CD8-positive, alpha-beta memory T cell (primary cell): ENCODE results near the gene ASTN2. TPM values are rescaled to one million over a fixed set of nuclear protein-coding genes. Genes with fewer than 3 reads are reported as not detected.

ENCODE experiments used
- CTCF ChIA-PET: fragments of 350-600 bp; sonication (Branson Sonifier 250); formaldehyde crosslinking; loops from one replicate; lab custom pipeline; 2021; ENCODE audit warnings: antibody characterized with exemption; lab: Charles Lee
- POLR2A ChIA-PET: fragments of 350-600 bp; sonication (Branson Sonifier 250); formaldehyde crosslinking; loops from one replicate; lab custom pipeline; 2021; ENCODE audit warnings: antibody characterized with exemption; lab: Charles Lee
- DNase-seq, 5 donors: peaks; one replicate each; pipeline versions ENCODE4 v3.0.0 to v3.0.0-alpha.2; 2020 to 2022; ENCODE audit warnings: mixed read lengths in 1 of 5
- H3K27ac ChIP-seq: one replicate; pipeline ENCODE4 v1.7.0; 2013; ENCODE audit warnings: low read depth, mild to moderate bottlenecking, low read length, moderate library complexity
- H3K27me3 ChIP-seq: 2 replicates; pipeline ENCODE4 v1.7.0; 2013; ENCODE audit warnings: low read length, mild to moderate bottlenecking; ENCODE audit not compliant: insufficient read depth, poor library complexity, severe bottlenecking
- H3K36me3 ChIP-seq: 2 replicates; pipeline ENCODE4 v1.7.0; 2013; ENCODE audit warnings: mild to moderate bottlenecking, low read length, moderate library complexity; ENCODE audit not compliant: insufficient read depth
- H3K4me1 ChIP-seq: 2 replicates; pipeline ENCODE4 v1.7.0; 2013; ENCODE audit warnings: mild to moderate bottlenecking, low read length, moderate library complexity; ENCODE audit not compliant: insufficient read depth
- H3K4me3 ChIP-seq: 2 replicates; pipeline ENCODE4 v1.7.0; 2013; ENCODE audit warnings: mild to moderate bottlenecking, low read length
- H3K9me3 ChIP-seq: 2 replicates; pipeline ENCODE4 v1.7.0; 2013; ENCODE audit warnings: mild to moderate bottlenecking, low read length
- H3K27ac Mint-ChIP-seq, 8 donors: one replicate each; pipeline ENCODE4 v1.8.0; 2020 to 2021; ENCODE audit warnings: mixed read lengths in 8 of 8, mild to moderate bottlenecking in 6 of 8, inconsistent platforms in 3 of 8, moderate library complexity in 3 of 8
- H3K27me3 Mint-ChIP-seq, 2 donors: one replicate each; pipeline ENCODE4 v1.8.0; 2020 to 2021; ENCODE audit warnings: mixed read lengths in 2 of 2, mild to moderate bottlenecking in 1 of 2, moderate library complexity in 1 of 2
- H3K36me3 Mint-ChIP-seq, 3 donors: one replicate each; pipeline ENCODE4 v1.8.0; 2020 to 2021; ENCODE audit warnings: mixed read lengths in 3 of 3, inconsistent platforms in 1 of 3, mild to moderate bottlenecking in 1 of 3
- H3K4me1 Mint-ChIP-seq, 3 donors: one replicate each; pipeline ENCODE4 v1.8.0; 2020 to 2021; ENCODE audit warnings: mixed read lengths in 3 of 3, inconsistent platforms in 1 of 3, mild to moderate bottlenecking in 1 of 3
- H3K4me3 Mint-ChIP-seq, 7 donors: one replicate each; pipeline ENCODE4 v1.8.0; 2020 to 2021; ENCODE audit warnings: mixed read lengths in 7 of 7, mild to moderate bottlenecking in 6 of 7, moderate library complexity in 4 of 7, inconsistent platforms in 2 of 7
- H3K9me3 Mint-ChIP-seq, 5 donors: one replicate each; pipeline ENCODE4 v1.8.0; 2020 to 2022; ENCODE audit warnings: mixed read lengths in 5 of 5, mild to moderate bottlenecking in 3 of 5, moderate library complexity in 2 of 5, inconsistent platforms in 1 of 5
- polyA plus RNA-seq: library from polyadenylated mRNA; unstranded; fragments of 300-500 nt; fragmentation: Illumina TruSeq; gene quantifications from one replicate; pipeline ENCODE4 v1.2.3, GENCODE V29; 2021
- total RNA-seq, 2 experiments: library from RNA; stranded (reverse); gene quantifications; one replicate each; pipeline ENCODE4 v1.2.3, GENCODE V29; 2021

Gene ASTN2
- total and polyA plus RNA-seq, 3 experiments from 2014 or later: 4.1 to 4.8 (median 4.2) TPM

DNA sequence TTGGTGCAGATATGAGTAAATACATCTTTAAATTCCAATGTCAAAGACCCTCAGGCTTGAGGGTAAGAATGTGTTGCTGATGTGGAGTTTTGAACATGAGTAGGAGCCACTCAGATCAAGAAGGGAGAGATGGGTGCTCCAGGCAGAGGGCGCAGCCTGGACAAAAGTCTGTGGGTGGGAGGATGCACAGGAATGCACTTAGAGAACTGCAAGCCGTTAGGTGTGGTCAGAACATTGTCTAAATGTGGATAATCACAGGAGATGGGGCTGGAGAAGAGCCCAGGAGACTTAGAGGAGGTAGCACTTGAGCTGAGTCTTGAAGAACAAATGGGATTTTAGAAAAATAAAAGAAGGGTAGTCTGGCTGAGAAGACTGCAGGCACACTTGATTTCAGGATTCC lies 1005.7 kb downstream of the ASTN2 start:
- ChIA-PET CTCF (no interaction called here), POLR2A (no interaction called here)
- no peaks in the 10 kb centered on the region for H3K36me3 ChIP-seq
- Mint-ChIP-seq H3K27me3 (peaks cover 0 to 1% of the 10 kb centered on the region in 2 donors), H3K4me1 (no peaks in the 10 kb centered on the region), H3K36me3 (peaks cover 0 to 32% (median 7%) of the 10 kb centered on the region in 3 donors), H3K4me3 (no peak overlapping the region), H3K9me3 (no peaks in the 10 kb centered on the region), H3K27ac (no peak overlapping the region)
- no peaks in the 10 kb centered on the region for H3K27me3 ChIP-seq
- no peaks in the 10 kb centered on the region for H3K4me1 ChIP-seq
- DNase-seq: no peak
- no peaks in the 10 kb centered on the region for H3K9me3 ChIP-seq
- no peak overlapping the region for H3K27ac ChIP-seq
- H3K4me3 ChIP-seq: no peak overlapping the region

DNA sequence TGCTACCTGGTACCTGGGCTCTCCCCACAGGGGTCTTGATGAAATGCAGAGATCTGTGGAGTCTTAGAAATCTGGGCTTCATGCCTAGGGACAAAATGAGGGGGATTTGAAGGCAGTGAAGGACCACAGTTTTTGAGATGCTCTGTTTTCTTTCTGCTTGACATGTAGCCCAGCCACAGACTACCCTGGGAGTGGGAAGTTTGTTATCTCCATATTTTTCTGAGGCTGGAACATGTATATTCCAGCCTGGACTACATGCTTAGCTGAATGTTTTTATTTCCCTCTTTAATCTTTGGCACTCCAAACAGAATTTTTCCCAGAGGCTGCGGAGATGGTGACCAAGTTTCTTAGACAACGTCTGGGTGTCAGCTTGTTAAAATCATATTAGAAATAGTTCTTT lies 1008.4 kb downstream of the ASTN2 start:
- DNase-seq: no peak
- H3K4me1 ChIP-seq: no peaks in the 10 kb centered on the region
- Mint-ChIP-seq H3K9me3 (no peaks in the 10 kb centered on the region), H3K27ac (no peak overlapping the region), H3K4me1 (no peaks in the 10 kb centered on the region), H3K27me3 (peaks cover 0 to 1% of the 10 kb centered on the region in 2 donors), H3K36me3 (peaks cover 0 to 32% (median 7%) of the 10 kb centered on the region in 3 donors), H3K4me3 (no peak overlapping the region)
- no peak overlapping the region for H3K27ac ChIP-seq
- H3K27me3 ChIP-seq: no peaks in the 10 kb centered on the region
- POLR2A ChIA-PET: no interaction called here
- no peaks in the 10 kb centered on the region for H3K9me3 ChIP-seq
- CTCF ChIA-PET: no interaction called here
- H3K4me3 ChIP-seq: no peak overlapping the region
- no peaks in the 10 kb centered on the region for H3K36me3 ChIP-seq

DNA sequence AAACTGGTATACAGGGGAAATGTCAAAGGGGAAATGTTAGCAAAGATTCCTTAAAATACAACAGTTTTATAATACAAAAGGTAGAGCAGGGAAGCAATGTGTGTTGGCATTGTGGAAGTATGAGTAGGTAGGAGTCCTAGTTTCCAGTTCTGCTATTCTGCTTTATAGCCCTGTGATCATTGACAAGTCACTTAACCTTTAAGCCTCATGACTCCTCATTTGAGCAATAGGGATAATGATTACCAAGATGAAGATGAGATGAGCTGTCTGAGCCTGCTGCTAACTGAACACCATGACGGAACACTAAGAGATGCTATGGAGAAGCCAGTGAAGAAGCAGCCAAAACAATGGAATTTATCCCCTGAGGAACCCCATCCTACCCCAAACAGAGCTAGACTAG lies 1009.5 kb downstream of the ASTN2 start:
- Histone ChIP-seq H3K36me3 (no peaks in the 10 kb centered on the region), H3K4me3 (no peak overlapping the region), H3K27ac (no peak overlapping the region), H3K27me3 (no peaks in the 10 kb centered on the region), H3K9me3 (no peaks in the 10 kb centered on the region), H3K4me1 (no peaks in the 10 kb centered on the region)
- ChIA-PET CTCF (no interaction called here), POLR2A (no interaction called here)
- Mint-ChIP-seq H3K27ac (no peak overlapping the region), H3K36me3 (peaks cover 0 to 31% (median 6%) of the 10 kb centered on the region in 3 donors), H3K4me1 (no peaks in the 10 kb centered on the region), H3K4me3 (no peak overlapping the region), H3K27me3 (peaks cover 0 to 1% of the 10 kb centered on the region in 2 donors), H3K9me3 (no peaks in the 10 kb centered on the region)
- DNase-seq: no peak

DNA sequence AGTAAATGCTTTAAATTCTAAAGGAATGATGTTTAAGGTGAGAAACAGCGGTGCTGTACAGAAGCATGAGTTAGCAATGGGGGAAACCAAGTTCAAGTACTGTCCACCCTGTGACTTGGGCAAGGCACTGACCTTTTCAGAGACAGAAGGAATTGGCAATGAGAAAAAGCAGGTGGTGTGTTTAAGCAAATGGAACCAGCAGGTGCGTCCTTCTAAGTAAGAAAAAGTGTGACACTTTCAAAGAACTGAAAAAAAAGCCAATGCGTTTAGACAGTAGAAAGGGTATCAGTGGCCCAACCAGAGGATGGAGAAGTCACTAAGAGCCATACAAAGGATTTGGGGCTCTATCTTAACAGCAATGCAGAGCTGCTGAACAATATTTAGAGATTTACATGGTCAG lies 1010.6 kb downstream of the ASTN2 start:
- peaks cover 0 to 5% (median 3%) of the 10 kb centered on the region in 3 donors for H3K4me1 Mint-ChIP-seq
- CTCF ChIA-PET: no interaction called here
- no peak overlapping the region for H3K27ac Mint-ChIP-seq
- POLR2A ChIA-PET: no interaction called here
- H3K27ac ChIP-seq: no peak overlapping the region
- H3K27me3 ChIP-seq: no peaks in the 10 kb centered on the region
- no peak for DNase-seq
- peaks cover 0 to 1% of the 10 kb centered on the region in 2 donors for H3K27me3 Mint-ChIP-seq
- H3K9me3 Mint-ChIP-seq: no peaks in the 10 kb centered on the region
- H3K4me1 ChIP-seq: no peaks in the 10 kb centered on the region
- no peaks in the 10 kb centered on the region for H3K36me3 ChIP-seq
- H3K36me3 Mint-ChIP-seq: peaks cover 0 to 25% (median 3%) of the 10 kb centered on the region in 3 donors
- no peak overlapping the region for H3K4me3 ChIP-seq
- no peak overlapping the region for H3K4me3 Mint-ChIP-seq
- no peaks in the 10 kb centered on the region for H3K9me3 ChIP-seq

DNA sequence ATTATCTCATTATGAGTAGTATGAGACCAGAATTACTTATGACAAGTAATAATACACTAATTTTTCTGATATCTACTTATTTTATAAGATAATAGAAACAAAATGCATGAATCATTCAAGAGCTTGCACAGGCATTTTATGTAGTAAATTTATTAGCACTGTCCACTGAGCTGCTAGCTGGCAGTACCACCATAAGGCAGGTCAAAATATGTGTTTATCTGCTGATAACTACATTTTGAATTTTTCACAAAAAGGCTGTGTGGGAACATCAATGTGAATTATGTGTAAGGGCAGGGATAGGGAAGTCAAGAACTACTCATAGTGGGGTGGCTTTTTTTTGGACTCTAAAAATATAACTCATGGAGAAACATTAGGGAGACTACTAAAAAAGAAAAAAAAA lies 1011.7 kb downstream of the ASTN2 start:
- H3K36me3 Mint-ChIP-seq: peaks cover 0 to 19% (median 4%) of the 10 kb centered on the region in 3 donors
- Histone ChIP-seq H3K4me3 (no peak overlapping the region), H3K9me3 (no peaks in the 10 kb centered on the region), H3K27ac (no peak overlapping the region), H3K4me1 (no peaks in the 10 kb centered on the region), H3K36me3 (no peaks in the 10 kb centered on the region), H3K27me3 (no peaks in the 10 kb centered on the region)
- no peak for DNase-seq
- ChIA-PET CTCF (no interaction called here), POLR2A (interaction anchor here (0.5 kb wide), 1 partner anchor 60 kb away, joined by 3 read pairs; no protein-coding TSS in a partner anchor)
- H3K4me3 Mint-ChIP-seq: no peak overlapping the region
- H3K27me3 Mint-ChIP-seq: peaks cover 0 to 1% of the 10 kb centered on the region in 2 donors
- H3K27ac Mint-ChIP-seq: no peak overlapping the region
- H3K4me1 Mint-ChIP-seq: peaks cover 0 to 5% (median 3%) of the 10 kb centered on the region in 3 donors
- H3K9me3 Mint-ChIP-seq: no peaks in the 10 kb centered on the region

DNA sequence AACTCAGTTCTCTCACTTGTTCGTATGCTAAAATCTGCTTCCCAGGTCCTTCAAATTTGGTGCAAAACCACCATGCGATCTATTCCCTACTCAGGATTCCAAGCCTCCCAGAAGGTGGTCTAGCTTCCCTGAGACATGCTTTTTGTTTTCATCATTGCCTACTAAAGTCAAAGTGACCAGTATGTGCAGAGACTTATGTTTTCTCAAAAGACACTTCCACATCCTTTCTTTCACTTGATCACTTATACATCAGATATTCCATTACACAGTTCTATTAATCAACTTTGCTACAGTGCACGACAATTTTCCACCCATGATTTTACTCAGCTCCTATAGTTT lies 1019.2 kb downstream of the ASTN2 start:
- Histone ChIP-seq H3K4me3 (no peak overlapping the region), H3K36me3 (no peaks in the 10 kb centered on the region), H3K9me3 (no peaks in the 10 kb centered on the region), H3K27me3 (no peaks in the 10 kb centered on the region), H3K4me1 (no peaks in the 10 kb centered on the region), H3K27ac (peak overlapping the region; percentile 58)
- Mint-ChIP-seq H3K9me3 (no peaks in the 10 kb centered on the region), H3K36me3 (peaks cover 0 to 23% (median 8%) of the 10 kb centered on the region in 3 donors), H3K27me3 (no peaks in the 10 kb centered on the region), H3K27ac (no peak overlapping the region), H3K4me3 (no peak overlapping the region), H3K4me1 (peaks cover 0 to 5% (median 3%) of the 10 kb centered on the region in 3 donors)
- no peak for DNase-seq
- ChIA-PET POLR2A (no interaction called here), CTCF (no interaction called here)

DNA sequence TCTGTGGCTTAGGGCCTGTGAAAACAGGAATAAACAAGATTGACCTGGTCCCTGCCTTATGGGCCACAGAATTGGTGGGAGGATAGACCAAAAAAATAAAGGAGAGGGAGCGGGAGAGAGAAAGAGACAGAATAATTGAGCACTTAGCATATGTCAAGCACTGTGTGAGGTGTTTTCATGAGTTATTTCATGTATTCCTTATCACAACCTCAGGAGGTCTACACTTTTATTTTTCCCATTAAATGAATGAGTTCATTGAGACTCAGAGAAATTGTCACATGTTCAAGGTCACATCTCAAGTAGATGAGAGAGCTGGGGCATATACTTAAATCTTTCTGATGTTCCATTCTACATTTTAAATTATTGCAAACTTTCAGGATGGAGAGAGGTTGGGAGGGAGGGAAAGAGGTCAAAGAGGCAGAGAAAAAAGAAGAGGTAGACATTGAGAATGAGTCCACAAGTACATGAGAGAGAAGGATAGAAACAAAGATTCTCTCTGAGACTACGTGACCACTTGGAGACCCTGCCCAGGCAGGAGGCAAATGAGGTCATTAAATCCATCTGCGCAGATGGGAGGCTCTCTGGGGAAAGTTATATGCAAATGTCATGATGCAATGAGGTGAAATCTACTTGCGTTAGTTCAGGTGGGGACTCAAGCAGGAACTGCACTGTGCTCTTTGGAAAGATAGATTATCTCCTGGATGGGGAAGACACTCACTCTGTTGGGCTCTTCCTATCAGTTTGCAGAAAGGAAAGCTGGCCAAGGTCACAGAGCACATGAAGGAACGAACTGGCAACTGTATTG lies 1019.8 kb downstream of the ASTN2 start:
- H3K4me1 Mint-ChIP-seq: peaks cover 0 to 5% (median 3%) of the 10 kb centered on the region in 3 donors
- Histone ChIP-seq H3K27me3 (no peaks in the 10 kb centered on the region), H3K27ac (peak overlapping the region; percentile 58), H3K36me3 (no peaks in the 10 kb centered on the region), H3K4me1 (no peaks in the 10 kb centered on the region), H3K4me3 (no peak overlapping the region), H3K9me3 (no peaks in the 10 kb centered on the region)
- H3K27ac Mint-ChIP-seq: no peak overlapping the region
- no peak for DNase-seq
- H3K36me3 Mint-ChIP-seq: peaks cover 0 to 23% (median 8%) of the 10 kb centered on the region in 3 donors
- H3K9me3 Mint-ChIP-seq: no peaks in the 10 kb centered on the region
- no peaks in the 10 kb centered on the region for H3K27me3 Mint-ChIP-seq
- no peak overlapping the region for H3K4me3 Mint-ChIP-seq
- CTCF ChIA-PET: no interaction called here
- POLR2A ChIA-PET: no interaction called here

DNA sequence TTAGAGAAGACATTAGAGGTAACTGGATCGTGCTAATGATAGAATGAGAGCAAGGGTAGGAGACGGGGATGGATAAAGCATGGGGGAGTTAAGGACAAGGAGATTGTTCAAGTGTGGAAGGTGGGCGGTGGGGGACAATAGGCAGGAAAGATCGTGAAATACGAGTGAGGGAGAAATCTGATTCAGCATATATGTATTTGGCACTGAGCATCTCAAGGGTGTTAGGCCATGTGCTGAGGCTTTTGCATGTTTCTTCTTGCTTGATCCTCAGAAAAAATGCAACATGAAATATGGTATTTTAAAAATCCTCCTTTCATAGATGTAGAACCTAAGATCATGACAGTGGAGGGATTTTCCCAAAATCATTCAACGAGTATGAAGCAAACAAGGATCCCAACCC lies 1020.8 kb downstream of the ASTN2 start:
- H3K27ac Mint-ChIP-seq: no peak overlapping the region
- no peaks in the 10 kb centered on the region for H3K4me1 ChIP-seq
- no peaks in the 10 kb centered on the region for H3K9me3 ChIP-seq
- H3K4me3 ChIP-seq: no peak overlapping the region
- H3K27me3 Mint-ChIP-seq: no peaks in the 10 kb centered on the region
- ChIA-PET CTCF (no interaction called here), POLR2A (no interaction called here)
- H3K27me3 ChIP-seq: no peaks in the 10 kb centered on the region
- H3K9me3 Mint-ChIP-seq: no peaks in the 10 kb centered on the region
- H3K4me3 Mint-ChIP-seq: no peak overlapping the region
- H3K36me3 Mint-ChIP-seq: peaks cover 0 to 25% (median 8%) of the 10 kb centered on the region in 3 donors
- no peak overlapping the region for H3K27ac ChIP-seq
- DNase-seq: no peak
- no peaks in the 10 kb centered on the region for H3K36me3 ChIP-seq
- H3K4me1 Mint-ChIP-seq: no peaks in the 10 kb centered on the region
